Mesodermal cell (in vitro differentiated cells): Measurements from ENCODE around the gene PACRGL. TPM values are rescaled to one million over a fixed set of nuclear protein-coding genes. Genes with fewer than 3 reads are reported as not detected.

Experiments used
- H3K27ac ChIP-seq: 2 replicates; pipeline ENCODE4 v1.7.0; 2013; ENCODE audit warnings: mild to moderate bottlenecking, low read depth, low read length, moderate library complexity; ENCODE audit not compliant: severe bottlenecking
- H3K36me3 ChIP-seq: 2 replicates; pipeline ENCODE4 v1.7.1; 2013; ENCODE audit warnings: mild to moderate bottlenecking, low read length, moderate library complexity; ENCODE audit not compliant: control insufficient read depth, insufficient read depth
- H3K4me1 ChIP-seq: one replicate; pipeline ENCODE4 v1.7.1; 2013; ENCODE audit warnings: mild to moderate bottlenecking, low read length; ENCODE audit not compliant: insufficient read depth, control insufficient read depth, poor library complexity, severe bottlenecking
- H3K4me3 ChIP-seq: 2 replicates; pipeline ENCODE4 v1.7.0; 2013; ENCODE audit warnings: low read length, control low read depth, mild to moderate bottlenecking; ENCODE audit not compliant: insufficient read depth, poor library complexity, severe bottlenecking; ENCODE audit errors: extremely low read depth
- H3K9me3 ChIP-seq: 2 replicates; pipeline ENCODE4 v1.7.1; 2013; ENCODE audit warnings: mild to moderate bottlenecking, low read length, moderate library complexity; ENCODE audit not compliant: control insufficient read depth
- WGBS, 2 experiments: methylation state at CpG; one replicate each; pipeline ENCODE4 v1.1.5; 2013; ENCODE audit warnings: missing lambda C conversion rate in 2 of 2; ENCODE audit not compliant: insufficient coverage in 2 of 2; 5-methylcytosine and 5-hydroxymethylcytosine counted together
- polyA plus RNA-seq, 2 experiments: library from polyadenylated mRNA; stranded (reverse); fragments of 50-300 nt; gene quantifications; one replicate each; pipeline ENCODE4 v1.2.3, GENCODE V29; 2013

The PACRGL gene
- 14.0 TPM for polyA plus RNA-seq (2013, experiment 1 of 2)
- 17.1 TPM for polyA plus RNA-seq (2013, experiment 2 of 2)

GRCh38 chr4:20700007-20700761 is at the start of gene PACRGL:
Gene PACRGL, plus strand, starts transcription at chr4:20700458. Its CDS starts 4,024 bp downstream, at chr4:20704482.
- Histone ChIP-seq H3K4me3 (peak within 1 kb of the TSS; percentile 77), H3K36me3 (peaks cover 10% of the 10 kb centered on the region), H3K9me3 (no peaks in the 10 kb centered on the region), H3K4me1 (no peaks in the 10 kb centered on the region), H3K27ac (peak within 1 kb of the TSS; percentile 85)
- 0% methylated on average over 52 to 53 of the region's 60 CpGs for WGBS, 2 experiments

- Histone ChIP-seq H3K4me1 (no peaks in the 10 kb centered on the region), H3K36me3 (no peaks in the 10 kb centered on the region), H3K4me3 (no peak overlapping the region), H3K27ac (no peak overlapping the region), H3K9me3 (no peaks in the 10 kb centered on the region)
- no CpG with 5 or more reads among the region's 1 CpG for WGBS, 2 experiments
These were observed 47.9 kb upstream of the PACRGL start for GRCh38 chr4:20652226-20652885.

DNA sequence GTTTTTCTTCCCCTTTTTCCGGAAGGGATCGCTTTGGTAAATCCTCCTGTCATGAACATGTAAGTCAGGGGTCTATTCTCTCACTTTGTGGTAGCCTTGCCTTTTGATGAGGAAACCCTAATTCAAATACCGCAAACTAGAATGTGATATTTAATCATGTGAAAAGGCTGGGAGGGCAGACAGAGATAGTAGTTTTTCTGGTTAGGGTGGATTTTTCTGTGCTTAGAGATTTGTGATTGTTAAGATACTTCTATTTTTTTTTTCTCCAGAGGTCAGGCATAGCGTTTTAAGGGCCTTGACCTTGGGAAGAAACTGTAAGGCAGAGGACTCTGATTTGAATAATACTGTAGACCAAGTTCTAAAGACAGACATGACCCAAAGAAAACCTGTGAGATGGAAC is 41.8 kb upstream of the PACRGL start:
- Histone ChIP-seq H3K4me1 (no peaks in the 10 kb centered on the region), H3K36me3 (no peaks in the 10 kb centered on the region), H3K9me3 (no peaks in the 10 kb centered on the region), H3K27ac (no peak overlapping the region), H3K4me3 (no peak overlapping the region)
- 86% methylated on average over 4 of the region's 4 CpGs; no CpG with 5 or more reads in 1 of the 2 experiments for WGBS, 2 experiments

GRCh38 chr4:20662851-20663250 is 37.4 kb upstream of the PACRGL start:
- no peaks in the 10 kb centered on the region for H3K9me3 ChIP-seq
- no peaks in the 10 kb centered on the region for H3K4me1 ChIP-seq
- H3K36me3 ChIP-seq = no peaks in the 10 kb centered on the region
- H3K4me3 ChIP-seq = no peak overlapping the region
- WGBS, 2 experiments = no CpG with 5 or more reads among the region's 1 CpG
- H3K27ac ChIP-seq = no peak overlapping the region

DNA sequence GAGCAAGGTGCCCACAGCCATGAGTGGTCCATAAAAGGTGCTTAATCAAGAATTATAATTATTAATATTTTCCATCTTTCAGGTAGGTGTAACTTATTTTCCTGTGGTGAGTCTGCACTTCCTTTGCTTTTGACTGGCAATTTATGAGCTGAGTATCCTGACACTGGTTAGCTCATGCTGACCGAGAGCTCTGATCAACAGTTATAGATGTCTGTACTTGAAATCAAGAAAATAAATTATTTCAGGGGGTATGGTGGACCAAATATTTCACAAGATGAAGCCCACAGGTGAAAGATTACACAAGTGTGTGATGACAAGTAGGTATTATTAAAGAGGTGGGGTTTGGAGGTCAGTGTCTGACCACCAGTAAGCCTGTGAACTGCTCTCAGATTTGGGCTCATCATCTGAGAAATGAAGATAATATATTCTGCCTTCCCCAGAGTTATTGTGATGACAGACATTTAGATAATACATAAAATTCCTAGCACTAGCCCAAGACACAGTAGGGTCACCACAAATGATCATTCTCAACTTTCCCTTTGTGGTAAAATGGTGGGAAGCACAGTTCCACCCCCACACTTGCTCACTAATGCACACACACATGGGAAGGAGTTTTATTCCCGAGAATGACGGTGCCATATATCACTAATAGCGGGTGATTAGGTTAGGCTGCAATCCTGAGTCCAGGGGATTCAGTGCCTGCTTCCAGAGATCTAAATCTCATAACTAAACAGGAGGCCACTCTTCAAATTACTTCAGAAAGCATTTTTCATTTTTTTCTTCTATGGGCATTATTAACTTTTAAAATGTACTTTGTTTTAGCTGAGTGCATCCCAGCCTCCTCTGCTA is 34.0 kb upstream of the PACRGL start:
- Histone ChIP-seq H3K4me3 (no peak overlapping the region), H3K27ac (no peak overlapping the region), H3K9me3 (no peaks in the 10 kb centered on the region), H3K4me1 (no peaks in the 10 kb centered on the region), H3K36me3 (no peaks in the 10 kb centered on the region)
- WGBS, 2 experiments = no CpG with 5 or more reads among the region's 4 CpGs

- H3K4me1 ChIP-seq = no peaks in the 10 kb centered on the region
- H3K27ac ChIP-seq = no peak overlapping the region
- H3K36me3 ChIP-seq = no peaks in the 10 kb centered on the region
- H3K9me3 ChIP-seq = no peaks in the 10 kb centered on the region
- 80% methylated on average over 1 of the region's 1 CpG; no CpG with 5 or more reads in 1 of the 2 experiments for WGBS, 2 experiments
- no peak overlapping the region for H3K4me3 ChIP-seq
These were observed 28.0 kb upstream of the PACRGL start for GRCh38 chr4:20672262-20672661.

DNA sequence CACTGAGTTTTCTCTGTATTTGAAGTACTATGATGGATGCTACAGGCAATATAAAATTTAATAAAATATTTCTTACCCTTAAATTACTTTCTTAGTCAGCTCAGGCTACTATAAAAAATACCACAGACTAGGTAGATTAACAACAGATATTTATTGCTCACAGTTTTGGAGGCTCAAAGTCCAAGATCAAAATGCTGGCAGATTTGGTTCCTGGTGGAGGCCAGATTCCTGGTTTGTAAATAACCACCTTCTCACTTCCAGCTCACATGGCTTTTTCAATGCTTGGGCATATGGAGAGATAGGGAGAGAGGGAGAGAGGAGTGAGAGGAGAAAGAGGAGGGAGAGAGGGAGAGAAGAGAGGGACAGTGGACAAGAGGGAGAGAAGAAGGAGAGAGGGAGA is 24.5 kb upstream of the PACRGL start:
- H3K4me1 ChIP-seq = no peaks in the 10 kb centered on the region
- H3K27ac ChIP-seq = no peak overlapping the region
- no peaks in the 10 kb centered on the region for H3K36me3 ChIP-seq
- H3K4me3 ChIP-seq = no peak overlapping the region
- H3K9me3 ChIP-seq = no peaks in the 10 kb centered on the region

DNA sequence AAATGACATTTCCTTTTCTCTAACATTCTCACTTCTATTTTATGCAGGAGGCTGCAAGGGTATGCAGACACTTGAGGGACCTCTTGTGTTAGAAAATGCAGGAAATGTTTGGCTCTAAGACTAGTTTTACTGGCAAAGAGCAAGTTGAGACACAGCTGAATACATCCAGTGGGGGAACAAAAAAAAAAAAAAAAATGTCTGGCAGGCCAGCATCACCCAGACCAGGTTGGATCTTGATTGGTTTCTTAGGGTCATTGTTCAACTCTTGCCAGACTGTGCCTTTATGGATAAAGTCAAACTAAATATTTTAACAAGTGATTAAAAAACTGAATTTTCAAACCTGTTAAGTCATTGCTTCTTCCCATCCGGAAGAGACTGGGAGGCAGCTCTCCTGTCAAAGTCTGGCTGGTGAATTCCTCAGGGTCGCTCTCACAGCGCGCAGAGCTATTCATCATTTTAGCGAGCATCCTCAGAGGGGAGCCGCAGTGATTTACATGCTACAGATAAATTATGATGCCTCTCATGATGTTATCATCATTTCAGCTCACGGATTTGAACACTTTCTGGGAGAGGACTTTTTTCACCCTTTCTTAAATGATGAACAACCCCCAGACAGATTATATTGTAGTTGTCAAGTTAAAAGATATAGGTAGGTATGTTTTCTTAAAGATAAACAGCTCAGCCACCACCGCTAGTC is 23.6 kb upstream of the PACRGL start:
- WGBS, 2 experiments = 81 to 90% methylated on average over 5 to 6 of the region's 8 CpGs
- Histone ChIP-seq H3K36me3 (no peaks in the 10 kb centered on the region), H3K27ac (no peak overlapping the region), H3K4me3 (no peak overlapping the region), H3K4me1 (no peaks in the 10 kb centered on the region), H3K9me3 (no peaks in the 10 kb centered on the region)

DNA sequence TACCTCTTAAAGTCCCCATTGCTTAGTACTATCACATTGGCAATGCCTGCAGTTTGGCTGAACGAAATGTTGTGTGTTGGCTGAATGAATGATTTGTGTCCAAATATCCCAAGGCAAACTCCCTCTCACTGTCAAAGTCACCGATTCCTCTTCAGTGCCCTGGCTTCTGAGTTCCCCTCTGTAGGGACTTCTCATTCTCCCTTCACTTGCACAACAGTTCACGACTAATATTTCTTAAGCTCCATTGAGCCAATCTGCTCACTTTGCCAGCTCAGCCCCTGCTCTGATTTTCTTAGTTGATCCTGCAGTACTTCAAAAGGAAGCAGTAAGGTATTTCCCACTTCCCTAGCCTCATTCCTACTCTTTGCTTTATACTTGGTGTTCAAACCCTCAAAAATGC is 21.9 kb upstream of the PACRGL start:
- no peaks in the 10 kb centered on the region for H3K36me3 ChIP-seq
- no peaks in the 10 kb centered on the region for H3K4me1 ChIP-seq
- 90 to 100% methylated on average over 2 of the region's 3 CpGs for WGBS, 2 experiments
- no peaks in the 10 kb centered on the region for H3K9me3 ChIP-seq
- H3K4me3 ChIP-seq = no peak overlapping the region
- no peak overlapping the region for H3K27ac ChIP-seq

- 71% methylated on average over 1 of the region's 1 CpG; no CpG with 5 or more reads in 1 of the 2 experiments for WGBS, 2 experiments
- Histone ChIP-seq H3K27ac (no peak overlapping the region), H3K4me1 (no peaks in the 10 kb centered on the region), H3K4me3 (no peak overlapping the region), H3K9me3 (no peaks in the 10 kb centered on the region), H3K36me3 (no peaks in the 10 kb centered on the region)
These were observed 20.3 kb upstream of the PACRGL start for GRCh38 chr4:20679951-20680350.
